Body of pancreas (tissue), 4 donors: ENCODE data around the gene BORCS8. TPM values are rescaled to one million over a fixed set of nuclear protein-coding genes. Genes with fewer than 3 reads are reported as not detected.
A peak's percentile ranks its signal among the peaks of the same experiment; 100 is the strongest.
"Not testable (repeated sequence)": the region's sequence is repeated elsewhere in the genome, so short reads cannot be mapped to it uniquely, and the experiment has no call there.

Source experiments
- ATAC-seq: fragments of 150-250 bp; one replicate; pipeline ENCODE4 v1.9.1; 2016
- DNase-seq, 4 donors: peaks; one replicate each; pipeline ENCODE4 v3.0.0-alpha.2; 2019
- H3K27ac ChIP-seq, 4 donors: fragments of 200-600 bp; sonication (generic); 1 replicate in 3 of 4; 2 replicates in 1 of 4; pipeline versions ENCODE4 v1.5.1 to v1.6.1; 2016 to 2019; ENCODE audit warnings: mild to moderate bottlenecking in 1 of 4, mixed read lengths in 1 of 4, moderate library complexity in 1 of 4
- H3K27me3 ChIP-seq, 2 donors: fragments of 200-600 bp; sonication (generic); one replicate each; pipeline ENCODE4 v1.6.0; 2016; ENCODE audit warnings: mild to moderate bottlenecking in 1 of 2
- H3K36me3 ChIP-seq, 2 donors: fragments of 200-600 bp; sonication (generic); replicated peaks in 1 of 2; 2 replicates each; pipeline ENCODE4 v1.5.1; 2016; ENCODE audit warnings: low read depth in 2 of 2; ENCODE audit not compliant: insufficient read depth in 1 of 2
- H3K4me1 ChIP-seq: fragments of 200-600 bp; sonication (generic); one replicate; pipeline ENCODE4 v1.6.0; 2016
- H3K4me3 ChIP-seq, 2 donors: fragments of 200-600 bp; sonication (generic); 1 replicate in 1 of 2; 2 replicates in 1 of 2; pipeline ENCODE4 v1.5.1; 2016 to 2019
- H3K9me3 ChIP-seq, 3 donors: fragments of 200-600 bp; sonication (generic); 1 replicate in 2 of 3; 2 replicates in 1 of 3; pipeline ENCODE4 v1.5.1; 2016
- POLR2A ChIP-seq, 3 donors: fragments of 450-650 bp; IDR thresholded peaks; one replicate each; pipeline ENCODE4 v1.6.1; 2016; ENCODE audit warnings: antibody characterized with exemption in 3 of 3, mild to moderate bottlenecking in 2 of 3
- WGBS, 2 donors: methylation state at CpG; one replicate each; pipeline ENCODE4 v1.1.5; 2017; 5-methylcytosine and 5-hydroxymethylcytosine counted together
- intact Hi-C: fragments of 100-400 bp; cut with DNase I; formaldehyde crosslinking; loops from one replicate; pipeline ENCODE4 v1.15.1; 2023
- total RNA-seq, 2 donors: library from RNA; depleted of rRNA; stranded (reverse); fragments of >200 nt; gene quantifications; one replicate each; pipeline ENCODE4 v1.1.0, GENCODE V29; 2016
- TF ChIP-seq, protein P1 (sequence below), 7 experiments: fragments of 450-650 bp in 4 of 7; fragments of 200-600 bp in 3 of 7; sonication (generic) in 3 of 7; IDR thresholded peaks; one replicate each; pipeline ENCODE4 v1.5.1; 2016 to 2019; ENCODE audit warnings: antibody characterized with exemption in 7 of 7

BORCS8 gene
- total RNA-seq, 2 donors from 2014 or later, result 5.4 to 25.4 TPM

DNA sequence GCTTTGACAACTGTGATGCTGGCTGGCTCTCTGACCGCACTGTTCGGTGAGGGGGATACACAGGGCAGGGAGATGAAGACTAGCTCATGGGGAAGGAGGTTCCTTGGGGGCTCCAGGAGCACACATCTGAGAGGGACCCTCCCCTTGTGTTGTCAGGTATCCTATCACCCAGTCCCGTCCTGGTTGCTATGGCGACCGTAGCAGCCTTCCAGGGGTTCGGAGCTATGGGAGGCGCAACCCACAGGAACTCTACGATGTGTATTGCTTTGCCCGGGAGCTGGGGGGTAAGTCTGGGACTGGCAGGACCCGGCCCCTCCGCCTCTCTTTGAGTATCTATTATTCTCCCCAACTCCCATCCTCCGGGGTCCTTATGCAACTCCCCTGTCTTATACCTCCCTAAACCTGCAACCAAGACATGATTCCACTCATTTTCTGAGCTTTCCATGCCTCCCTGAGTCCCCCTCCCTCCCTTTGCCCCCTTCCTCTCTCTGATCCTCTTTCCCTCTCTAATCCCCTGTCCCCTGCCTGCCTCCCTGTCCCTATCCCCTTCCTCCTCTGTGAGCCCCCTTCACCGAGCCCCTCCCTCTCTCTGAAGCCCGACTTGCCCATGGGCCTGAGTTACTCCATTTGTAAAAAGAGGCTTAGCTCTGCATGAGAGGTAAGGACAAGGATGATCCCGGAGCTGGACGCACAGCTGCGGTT, 32.3 kb upstream of the BORCS8 start:
- DNase-seq (no peak), ATAC-seq (peak; percentile 8)
- peaks cover 15% of the 10 kb centered on the region for H3K4me1 ChIP-seq
- no peak overlapping the region for H3K27ac ChIP-seq
- no peaks in the 10 kb centered on the region for H3K27me3 ChIP-seq
- 70 to 75% methylated on average over 16 to 17 of the region's 17 CpGs for WGBS, 2 donors
- H3K4me3 ChIP-seq, result no peak overlapping the region
- TF ChIP-seq, protein P1, sequence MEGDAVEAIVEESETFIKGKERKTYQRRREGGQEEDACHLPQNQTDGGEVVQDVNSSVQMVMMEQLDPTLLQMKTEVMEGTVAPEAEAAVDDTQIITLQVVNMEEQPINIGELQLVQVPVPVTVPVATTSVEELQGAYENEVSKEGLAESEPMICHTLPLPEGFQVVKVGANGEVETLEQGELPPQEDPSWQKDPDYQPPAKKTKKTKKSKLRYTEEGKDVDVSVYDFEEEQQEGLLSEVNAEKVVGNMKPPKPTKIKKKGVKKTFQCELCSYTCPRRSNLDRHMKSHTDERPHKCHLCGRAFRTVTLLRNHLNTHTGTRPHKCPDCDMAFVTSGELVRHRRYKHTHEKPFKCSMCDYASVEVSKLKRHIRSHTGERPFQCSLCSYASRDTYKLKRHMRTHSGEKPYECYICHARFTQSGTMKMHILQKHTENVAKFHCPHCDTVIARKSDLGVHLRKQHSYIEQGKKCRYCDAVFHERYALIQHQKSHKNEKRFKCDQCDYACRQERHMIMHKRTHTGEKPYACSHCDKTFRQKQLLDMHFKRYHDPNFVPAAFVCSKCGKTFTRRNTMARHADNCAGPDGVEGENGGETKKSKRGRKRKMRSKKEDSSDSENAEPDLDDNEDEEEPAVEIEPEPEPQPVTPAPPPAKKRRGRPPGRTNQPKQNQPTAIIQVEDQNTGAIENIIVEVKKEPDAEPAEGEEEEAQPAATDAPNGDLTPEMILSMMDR (IDR thresholded peaks at IDR 0.05), result no peak
- no peak for TF ChIP-seq POLR2A (IDR thresholded peaks at IDR 0.05)
- H3K36me3 ChIP-seq, result no peaks in the 10 kb centered on the region
- H3K9me3 ChIP-seq, result no peaks in the 10 kb centered on the region
- intact Hi-C loops, result no loop called here

DNA sequence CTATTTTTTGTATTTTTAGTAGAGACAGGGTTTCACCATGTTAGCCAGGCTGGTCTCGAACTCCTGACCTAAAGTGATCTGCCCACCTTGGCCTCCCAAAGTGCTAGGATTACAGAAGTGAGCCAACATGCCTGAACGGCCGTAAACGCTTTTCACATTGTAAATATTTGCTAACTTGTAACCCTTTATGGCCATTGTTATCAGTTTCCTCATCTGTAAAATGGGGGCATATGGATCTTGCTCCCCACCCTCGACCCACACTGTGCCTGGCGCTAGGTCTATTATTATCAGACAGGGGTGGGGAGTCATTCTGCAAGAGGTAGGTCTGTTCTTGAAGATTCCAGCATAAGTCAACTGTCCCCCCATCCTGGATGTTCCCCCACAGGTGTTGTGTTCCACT, 31.7 kb upstream of the BORCS8 start:
- WGBS, 2 donors, result 57 to 66% methylated on average over 6 of the region's 6 CpGs
- H3K27me3 ChIP-seq, result no peaks in the 10 kb centered on the region

DNA sequence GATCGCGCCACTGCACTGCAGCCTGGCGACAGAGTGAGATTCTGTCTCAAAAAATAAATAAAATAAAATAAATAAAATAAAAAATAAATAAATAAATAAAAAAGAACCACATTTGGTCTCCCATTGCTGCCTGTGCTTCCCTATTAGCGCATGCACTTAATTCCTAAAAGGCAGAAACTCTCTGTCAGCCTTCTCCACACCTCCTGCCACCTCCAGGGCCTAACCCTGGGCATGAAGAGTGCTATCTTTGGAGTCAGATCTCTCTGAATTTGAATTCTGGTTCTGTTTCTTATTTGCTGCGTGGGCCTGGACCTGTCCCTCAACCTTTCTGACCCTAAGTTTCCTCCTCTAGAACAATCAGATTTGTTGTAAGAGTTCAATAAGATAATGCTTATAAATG, 31.1 kb upstream of the BORCS8 start:
- Histone ChIP-seq H3K36me3 (no peaks in the 10 kb centered on the region), H3K4me3 (no peak overlapping the region), H3K4me1 (peaks cover 10% of the 10 kb centered on the region), H3K27ac (no peak overlapping the region), H3K27me3 (no peaks in the 10 kb centered on the region), H3K9me3 (no peaks in the 10 kb centered on the region)
- 82 to 86% methylated on average over 5 of the region's 5 CpGs for WGBS, 2 donors
- no peak for ATAC-seq
- intact Hi-C loops, result no loop called here
- DNase-seq, result no peak
- TF ChIP-seq, protein P1 (IDR thresholded peaks at IDR 0.05), result no peak
- no peak for TF ChIP-seq POLR2A (IDR thresholded peaks at IDR 0.05)

More for the DNA sequence above, 31.7 kb upstream of the BORCS8 start:
- Histone ChIP-seq H3K9me3 (no peaks in the 10 kb centered on the region), H3K4me1 (peaks cover 15% of the 10 kb centered on the region), H3K4me3 (no peak overlapping the region), H3K36me3 (no peaks in the 10 kb centered on the region), H3K27ac (no peak overlapping the region)
- intact Hi-C loops, result no loop called here
- DNase-seq (no peak), ATAC-seq (no peak)
- TF ChIP-seq, protein P1 (IDR thresholded peaks at IDR 0.05), result no peak
- no peak for TF ChIP-seq POLR2A (IDR thresholded peaks at IDR 0.05)

DNA sequence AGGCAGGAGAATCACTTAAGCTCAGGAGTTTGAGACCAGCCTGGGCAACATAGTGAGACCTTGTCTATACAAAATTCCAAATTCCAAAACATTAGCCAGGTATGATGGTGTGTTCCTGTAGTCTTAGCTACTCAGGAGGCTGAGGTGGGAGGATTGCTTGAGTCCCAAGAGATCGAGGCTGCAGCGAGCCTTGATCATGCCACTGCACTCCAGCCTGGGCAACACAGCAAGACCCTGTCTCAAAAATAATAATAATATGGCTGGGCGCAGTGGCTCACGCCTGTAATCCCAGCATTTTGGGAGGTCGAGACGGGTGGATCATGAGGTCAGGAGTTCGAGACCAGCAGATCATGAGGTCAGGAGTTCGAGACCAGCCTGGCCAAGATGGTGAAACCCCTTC, 29.0 kb upstream of the BORCS8 start:
- ATAC-seq, H3K36me3 ChIP-seq, H3K27me3 ChIP-seq, DNase-seq, H3K9me3 ChIP-seq, H3K27ac ChIP-seq, H3K4me1 ChIP-seq, H3K4me3 ChIP-seq, intact Hi-C loops: not testable (repeated sequence)
- 63 to 75% methylated on average over 8 of the region's 8 CpGs for WGBS, 2 donors

DNA sequence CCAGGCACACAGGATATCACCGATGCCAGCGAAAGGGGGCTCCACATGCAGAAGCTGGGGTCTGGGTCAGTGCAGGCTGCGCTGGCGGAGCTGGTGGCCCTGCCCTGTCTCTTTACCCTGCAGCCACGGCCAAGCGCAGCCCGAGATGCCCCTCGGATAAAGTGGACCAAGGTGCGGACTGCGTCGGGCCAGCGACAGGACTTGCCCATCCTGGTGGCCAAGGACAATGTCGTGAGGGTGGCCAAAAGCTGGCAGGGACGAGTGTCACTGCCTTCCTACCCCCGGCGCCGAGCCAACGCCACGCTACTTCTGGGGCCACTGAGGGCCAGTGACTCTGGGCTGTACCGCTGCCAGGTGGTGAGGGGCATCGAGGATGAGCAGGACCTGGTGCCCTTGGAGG, 27.0 kb upstream of the BORCS8 start:
- Histone ChIP-seq H3K9me3 (no peaks in the 10 kb centered on the region), H3K27me3 (no peaks in the 10 kb centered on the region), H3K27ac (no peak overlapping the region), H3K36me3 (no peaks in the 10 kb centered on the region), H3K4me3 (no peak overlapping the region), H3K4me1 (no peaks in the 10 kb centered on the region)
- WGBS, 2 donors, result 70% methylated on average over 21 of the region's 21 CpGs; no CpG with 5 or more reads in 1 of the 2 donors
- DNase-seq (no peak), ATAC-seq (no peak)
- intact Hi-C loops, result no loop called here
- TF ChIP-seq, protein P1 (IDR thresholded peaks at IDR 0.05), result no peak
- TF ChIP-seq POLR2A (IDR thresholded peaks at IDR 0.05), result no peak
